ENCODE results near the gene STAC. TPM values are rescaled to one million over a fixed set of nuclear protein-coding genes. Genes with fewer than 3 reads are reported as not detected.

STAC gene
- total and polyA plus RNA-seq, 5 donors, result 0.27 to 0.31 TPM; not detected in 3

DNA sequence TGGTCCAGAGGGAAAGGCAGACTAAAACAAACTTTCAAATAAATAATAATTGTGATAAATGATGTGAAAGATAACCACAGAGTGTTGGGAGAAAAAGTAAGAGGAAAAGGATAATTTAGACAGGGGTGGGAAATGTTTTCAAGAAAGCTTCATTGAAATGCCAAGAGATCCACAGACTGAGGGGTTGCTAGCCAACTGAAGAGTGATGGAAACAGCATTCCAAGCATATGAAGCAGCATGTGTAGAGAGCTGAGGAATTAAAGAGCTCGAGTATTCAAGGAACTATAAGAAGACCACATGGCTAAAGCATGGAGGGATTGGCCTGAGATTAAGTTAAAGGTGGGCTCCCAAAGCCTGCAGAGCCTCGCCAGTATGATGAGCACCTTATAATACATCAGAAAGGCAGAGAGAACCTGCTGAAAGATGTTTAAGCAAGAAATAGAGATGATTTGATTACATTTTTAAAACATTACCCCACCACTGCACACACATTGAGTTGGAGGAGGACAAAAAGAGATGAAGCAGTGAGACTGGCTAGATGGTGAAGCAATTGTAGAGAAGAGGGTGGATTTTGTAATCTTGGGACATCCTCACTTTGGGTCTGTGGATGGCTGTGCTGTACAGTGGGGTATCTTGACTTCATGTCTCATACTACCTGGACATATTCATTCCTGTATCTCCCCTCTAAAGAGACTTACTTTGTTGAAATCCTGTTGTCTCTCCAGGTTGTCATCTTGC is 100.8 kb downstream of the STAC start:
- DNase-seq, result no peak
- intact Hi-C loops (cut with DNase I), result no loop called here
- H3K4me3 ChIP-seq (ENCODE audit: low read length), result no peak overlapping the region
- no peak overlapping the region for H3K27ac ChIP-seq (ENCODE audit: low read length)
- no peak for ATAC-seq
- no peaks in the 10 kb centered on the region for H3K27me3 ChIP-seq (ENCODE audit: control insufficient read depth, insufficient read depth)
- H3K4me1 ChIP-seq (ENCODE audit: control insufficient read depth, insufficient read depth, low read length), result no peaks in the 10 kb centered on the region
- H3K9me3 ChIP-seq (ENCODE audit: control insufficient read depth, low read length), result no peaks in the 10 kb centered on the region
- WGBS, result 66% methylated on average over 2 of the region's 2 CpGs

DNA sequence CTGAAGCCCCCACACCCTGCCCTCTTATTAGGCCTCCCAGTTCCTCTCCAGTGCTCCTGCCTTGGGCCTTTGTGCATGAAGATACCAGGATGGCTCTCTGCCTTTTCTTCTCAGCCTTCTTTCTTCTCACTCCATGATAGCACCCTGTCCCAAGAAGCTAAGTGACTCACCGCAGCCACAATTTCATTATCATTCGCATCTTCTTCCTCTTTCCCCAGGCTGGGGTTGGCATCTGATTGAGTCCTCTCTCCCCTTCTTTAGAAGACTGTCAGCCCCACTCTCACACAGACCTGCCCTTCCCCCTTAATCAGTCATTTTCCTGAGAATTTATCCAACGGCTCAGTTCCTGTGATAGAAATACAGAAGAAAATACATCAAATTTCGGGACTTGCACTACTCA is 102.0 kb downstream of the STAC start:
- DNase-seq (no peak), ATAC-seq (no peak)
- 87% methylated on average over 4 of the region's 4 CpGs for WGBS
- H3K27ac ChIP-seq (ENCODE audit: low read length), result no peak overlapping the region
- no peaks in the 10 kb centered on the region for H3K9me3 ChIP-seq (ENCODE audit: control insufficient read depth, low read length)
- H3K4me3 ChIP-seq (ENCODE audit: low read length), result no peak overlapping the region
- no peaks in the 10 kb centered on the region for H3K27me3 ChIP-seq (ENCODE audit: control insufficient read depth, insufficient read depth)
- intact Hi-C loops (cut with DNase I), result no loop called here
- H3K4me1 ChIP-seq (ENCODE audit: control insufficient read depth, insufficient read depth, low read length), result no peaks in the 10 kb centered on the region

DNA sequence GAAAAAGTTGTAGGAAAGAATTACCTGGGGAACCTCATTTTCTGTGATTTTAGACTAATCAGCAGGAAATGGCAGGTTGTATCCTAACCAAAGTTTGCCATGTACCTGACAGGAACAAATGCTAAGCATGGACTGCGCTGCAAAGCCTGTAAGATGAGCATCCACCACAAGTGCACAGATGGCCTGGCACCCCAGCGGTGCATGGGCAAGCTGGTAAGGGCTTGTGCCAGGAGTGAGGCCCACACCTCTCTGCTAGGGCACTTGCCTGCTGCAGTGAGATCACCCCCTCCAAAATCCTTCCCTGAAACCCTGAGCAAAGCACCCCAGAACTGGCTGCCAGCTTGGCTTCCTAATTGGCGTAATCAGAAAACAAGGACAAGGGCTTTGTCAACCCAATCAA is 102.6 kb downstream of the STAC start:
- Histone ChIP-seq H3K27me3 (ENCODE audit: control insufficient read depth, insufficient read depth) (no peaks in the 10 kb centered on the region), H3K9me3 (ENCODE audit: control insufficient read depth, low read length) (no peaks in the 10 kb centered on the region), H3K4me1 (ENCODE audit: control insufficient read depth, insufficient read depth, low read length) (no peaks in the 10 kb centered on the region), H3K4me3 (ENCODE audit: low read length) (no peak overlapping the region), H3K27ac (ENCODE audit: low read length) (no peak overlapping the region)
- DNase-seq (no peak), ATAC-seq (no peak)
- intact Hi-C loops (cut with DNase I), result no loop called here
- 97% methylated on average over 3 of the region's 3 CpGs for WGBS

DNA sequence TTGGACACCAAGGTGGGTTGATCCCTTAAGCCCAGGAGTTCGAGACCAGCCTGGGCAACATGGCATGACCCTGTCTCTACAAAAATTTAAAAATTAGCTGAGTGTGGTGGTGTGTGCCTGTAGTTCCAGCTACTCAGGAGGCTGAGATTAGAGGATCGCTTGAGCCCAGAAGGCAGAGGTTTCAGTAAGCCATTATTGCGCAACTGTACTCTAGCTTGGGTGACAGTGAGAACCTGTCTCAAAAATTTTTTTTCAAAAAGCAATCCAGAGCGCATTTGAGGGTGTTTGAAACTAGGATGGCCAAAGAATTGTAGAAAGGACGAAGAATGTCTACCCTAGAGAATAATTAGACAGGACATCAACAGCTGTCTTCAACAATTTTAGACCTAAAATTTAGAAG is 103.4 kb downstream of the STAC start:
- no peak for ATAC-seq
- Histone ChIP-seq H3K9me3 (ENCODE audit: control insufficient read depth, low read length) (no peaks in the 10 kb centered on the region), H3K27ac (ENCODE audit: low read length) (no peak overlapping the region), H3K4me3 (ENCODE audit: low read length) (no peak overlapping the region), H3K4me1 (ENCODE audit: control insufficient read depth, insufficient read depth, low read length) (no peaks in the 10 kb centered on the region), H3K27me3 (ENCODE audit: control insufficient read depth, insufficient read depth) (no peaks in the 10 kb centered on the region)
- intact Hi-C loops (cut with DNase I), result no loop called here
- no peak for DNase-seq
- 95% methylated on average over 5 of the region's 5 CpGs for WGBS

DNA sequence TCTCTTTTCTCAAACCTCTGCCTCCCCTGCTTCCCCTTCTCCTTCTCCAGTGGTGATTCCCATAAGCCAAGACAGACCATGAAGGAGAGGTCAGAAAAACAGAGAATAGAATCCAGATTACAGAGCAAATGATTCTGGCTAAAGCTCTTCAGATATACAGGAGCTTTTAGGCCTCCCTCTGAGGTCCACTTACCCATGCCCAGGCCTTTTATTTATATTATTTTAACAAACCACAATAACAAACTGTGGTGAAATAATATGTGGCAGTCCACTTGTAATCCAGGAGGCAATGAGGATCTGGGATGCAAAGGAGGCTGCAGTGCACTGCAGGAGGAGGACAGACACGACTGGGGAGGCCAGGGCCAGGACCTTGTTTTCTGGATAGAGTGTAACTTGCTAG is 104.1 kb downstream of the STAC start:
- DNase-seq, result no peak
- intact Hi-C loops (cut with DNase I), result no loop called here
- no peaks in the 10 kb centered on the region for H3K9me3 ChIP-seq (ENCODE audit: control insufficient read depth, low read length)
- ATAC-seq, result no peak
- 53% methylated on average over 1 of the region's 1 CpG for WGBS
- H3K4me3 ChIP-seq (ENCODE audit: low read length), result no peak overlapping the region
- no peak overlapping the region for H3K27ac ChIP-seq (ENCODE audit: low read length)
- no peaks in the 10 kb centered on the region for H3K27me3 ChIP-seq (ENCODE audit: control insufficient read depth, insufficient read depth)
- H3K4me1 ChIP-seq (ENCODE audit: control insufficient read depth, insufficient read depth, low read length), result no peaks in the 10 kb centered on the region

DNA sequence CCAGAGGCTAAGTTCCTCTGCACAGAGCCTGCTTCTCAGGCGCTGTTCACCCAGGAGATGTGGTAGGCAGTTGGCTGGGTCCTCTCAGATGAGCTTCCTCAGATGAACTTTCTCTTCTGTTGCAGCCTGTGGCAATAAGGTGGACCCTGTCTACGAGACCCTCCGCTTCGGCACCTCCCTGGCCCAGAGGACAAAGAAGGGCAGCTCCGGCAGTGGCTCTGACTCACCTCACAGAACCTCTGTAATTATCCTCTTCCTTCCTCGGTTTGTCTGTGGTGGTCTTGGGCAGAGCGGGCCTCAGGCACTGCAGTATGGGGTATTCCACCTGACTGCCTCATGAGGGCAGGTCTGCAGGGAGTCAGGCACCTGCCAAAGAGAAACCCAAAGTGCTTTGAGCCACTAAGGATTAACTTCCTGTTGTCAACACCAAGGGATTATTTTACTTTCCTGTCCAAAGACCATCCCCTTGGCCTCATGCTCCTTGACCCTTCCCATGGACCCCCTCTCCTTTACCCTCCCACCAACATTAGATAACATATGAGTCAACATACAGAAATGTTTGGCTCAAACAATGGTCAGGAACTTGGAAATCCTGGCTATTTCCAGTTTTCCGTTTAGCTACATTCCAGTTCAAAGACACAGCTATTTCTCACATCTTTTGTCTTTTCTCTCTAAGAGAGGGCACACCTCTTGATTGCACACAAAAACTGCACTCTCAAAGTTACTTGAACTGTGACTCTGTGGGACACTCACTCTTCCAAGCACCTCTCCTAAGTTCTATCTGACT is 105.9 kb downstream of the STAC start:
- Histone ChIP-seq H3K27me3 (ENCODE audit: control insufficient read depth, insufficient read depth) (no peaks in the 10 kb centered on the region), H3K4me3 (ENCODE audit: low read length) (no peak overlapping the region), H3K4me1 (ENCODE audit: control insufficient read depth, insufficient read depth, low read length) (no peaks in the 10 kb centered on the region), H3K27ac (ENCODE audit: low read length) (no peak overlapping the region), H3K9me3 (ENCODE audit: control insufficient read depth, low read length) (no peaks in the 10 kb centered on the region)
- 85% methylated on average over 8 of the region's 8 CpGs for WGBS
- intact Hi-C loops (cut with DNase I), result no loop called here
- DNase-seq, result no peak
- no peak for ATAC-seq

DNA sequence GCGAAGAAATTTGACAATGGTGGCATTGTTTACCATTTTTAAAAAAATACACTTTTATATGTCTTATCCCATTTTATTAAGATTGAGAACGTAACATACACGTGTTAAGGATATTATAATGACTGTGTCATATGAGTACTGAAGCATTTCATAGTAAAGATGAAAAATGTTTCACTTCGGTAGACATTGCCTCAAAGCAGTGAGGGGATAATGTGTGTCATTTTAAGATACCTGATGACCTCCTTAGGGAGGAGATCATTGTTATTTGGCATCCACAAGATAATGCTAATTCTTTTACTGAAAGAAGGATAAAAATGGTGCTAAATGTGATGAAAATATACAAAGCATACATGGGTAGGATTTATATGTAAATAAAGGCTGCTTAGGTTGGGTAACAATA is 107.3 kb downstream of the STAC start:
- no peak overlapping the region for H3K4me3 ChIP-seq (ENCODE audit: low read length)
- no peaks in the 10 kb centered on the region for H3K27me3 ChIP-seq (ENCODE audit: control insufficient read depth, insufficient read depth)
- no peak for DNase-seq
- no peaks in the 10 kb centered on the region for H3K4me1 ChIP-seq (ENCODE audit: control insufficient read depth, insufficient read depth, low read length)
- H3K9me3 ChIP-seq (ENCODE audit: control insufficient read depth, low read length), result no peaks in the 10 kb centered on the region
- no peak for ATAC-seq
- no peak overlapping the region for H3K27ac ChIP-seq (ENCODE audit: low read length)
- 91% methylated on average over 4 of the region's 4 CpGs for WGBS
- intact Hi-C loops (cut with DNase I), result no loop called here

DNA sequence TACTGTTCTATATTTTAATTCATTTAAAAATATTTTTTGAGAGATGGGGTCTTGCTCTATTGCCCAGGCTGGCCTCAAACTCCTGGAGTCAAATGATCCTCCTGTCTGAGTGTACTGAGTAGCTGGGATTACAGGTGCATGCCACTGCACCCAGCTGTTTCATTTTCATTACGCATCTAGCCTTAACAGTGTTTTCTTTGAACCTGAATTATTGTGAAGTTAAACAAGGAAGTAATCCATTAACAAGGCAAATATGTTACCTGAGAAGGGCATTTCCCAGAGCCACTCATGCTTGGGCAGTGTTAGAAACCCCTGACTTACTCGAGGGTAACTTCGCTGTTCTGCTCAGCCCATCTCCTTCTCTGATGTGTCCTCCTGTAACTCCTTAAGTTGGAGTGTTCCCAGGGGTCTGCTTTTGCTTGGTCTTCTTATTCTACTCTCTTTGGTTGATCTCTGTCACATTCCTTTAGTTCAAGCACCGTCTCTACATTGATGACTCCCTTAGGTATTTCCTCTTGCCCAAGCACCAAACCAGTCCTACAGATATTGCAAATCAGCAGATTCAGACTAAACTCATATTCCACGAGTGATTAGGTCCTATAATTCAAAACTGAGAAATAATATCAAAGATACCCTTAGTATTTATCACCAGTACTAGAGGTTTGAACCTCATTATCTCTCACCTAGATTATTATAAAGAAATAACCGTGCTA is 107.9 kb downstream of the STAC start:
- H3K9me3 ChIP-seq (ENCODE audit: control insufficient read depth, low read length), result no peaks in the 10 kb centered on the region
- no peaks in the 10 kb centered on the region for H3K27me3 ChIP-seq (ENCODE audit: control insufficient read depth, insufficient read depth)
- no peak overlapping the region for H3K4me3 ChIP-seq (ENCODE audit: low read length)
- no peaks in the 10 kb centered on the region for H3K4me1 ChIP-seq (ENCODE audit: control insufficient read depth, insufficient read depth, low read length)
- no peak overlapping the region for H3K27ac ChIP-seq (ENCODE audit: low read length)
- WGBS, result 86% methylated on average over 6 of the region's 6 CpGs
- ATAC-seq (no peak), DNase-seq (no peak)
- intact Hi-C loops (cut with DNase I), result no loop called here

DNA sequence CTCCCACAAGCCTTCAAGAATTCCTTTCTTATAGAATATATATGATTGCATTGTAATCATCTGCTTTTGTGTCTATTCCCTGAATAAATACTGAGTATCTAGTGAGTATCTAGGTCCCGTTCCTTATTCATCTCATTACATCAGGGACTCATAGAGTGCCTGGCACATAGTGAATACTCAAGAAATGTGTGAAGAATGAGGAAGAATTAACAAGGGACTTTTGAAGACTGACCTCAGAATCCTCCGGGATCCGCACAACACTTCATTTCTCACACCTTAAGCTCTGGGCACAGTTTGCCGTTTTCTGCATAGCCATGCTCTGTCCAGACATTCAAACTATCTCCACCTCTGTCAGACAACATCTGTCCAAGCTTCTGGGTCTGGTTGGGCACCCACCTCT is 108.8 kb downstream of the STAC start:
- Histone ChIP-seq H3K4me3 (ENCODE audit: low read length) (no peak overlapping the region), H3K4me1 (ENCODE audit: control insufficient read depth, insufficient read depth, low read length) (no peaks in the 10 kb centered on the region), H3K9me3 (ENCODE audit: control insufficient read depth, low read length) (no peaks in the 10 kb centered on the region), H3K27ac (ENCODE audit: low read length) (no peak overlapping the region), H3K27me3 (ENCODE audit: control insufficient read depth, insufficient read depth) (no peaks in the 10 kb centered on the region)
- 82% methylated on average over 4 of the region's 4 CpGs for WGBS
- no peak for DNase-seq
- intact Hi-C loops (cut with DNase I), result no loop called here
- no peak for ATAC-seq

DNA sequence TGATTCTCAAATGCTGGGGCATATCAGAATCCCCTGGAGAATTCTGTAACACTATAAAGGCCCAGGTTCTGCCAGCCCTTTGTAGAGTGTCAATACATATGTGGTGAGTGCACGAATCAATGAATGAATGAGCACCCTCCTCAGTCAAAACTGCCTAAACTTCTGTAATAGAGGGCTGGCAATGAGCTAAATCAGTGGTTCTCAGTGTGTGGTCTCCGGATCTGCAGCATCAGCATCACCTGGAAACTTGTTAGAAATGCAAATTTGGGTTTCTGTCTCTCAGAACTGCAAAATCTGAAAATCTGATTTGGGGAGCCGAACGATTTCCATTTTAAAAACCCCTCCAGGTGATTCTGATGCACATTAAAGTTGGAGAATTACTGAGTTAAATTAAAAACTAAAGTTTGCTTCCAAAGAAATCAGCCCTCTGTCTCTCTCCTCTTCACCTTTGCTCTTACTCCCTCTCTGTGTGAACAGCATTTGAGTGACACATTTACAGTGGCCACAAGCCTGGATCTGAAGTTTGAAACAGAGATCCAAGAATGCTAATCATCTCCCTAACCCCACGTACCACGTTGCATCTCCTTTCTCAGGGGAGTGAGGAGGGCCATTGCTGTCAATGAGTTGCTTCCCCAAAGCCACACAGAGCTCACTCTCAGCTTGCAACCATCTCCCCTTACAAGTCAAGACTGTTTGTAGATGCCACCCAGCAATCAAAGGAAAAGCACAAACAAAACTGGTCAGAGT is 109.5 kb downstream of the STAC start:
- no peak for ATAC-seq
- Histone ChIP-seq H3K27ac (ENCODE audit: low read length) (no peak overlapping the region), H3K27me3 (ENCODE audit: control insufficient read depth, insufficient read depth) (no peaks in the 10 kb centered on the region), H3K4me3 (ENCODE audit: low read length) (no peak overlapping the region), H3K9me3 (ENCODE audit: control insufficient read depth, low read length) (no peaks in the 10 kb centered on the region), H3K4me1 (ENCODE audit: control insufficient read depth, insufficient read depth, low read length) (no peaks in the 10 kb centered on the region)
- intact Hi-C loops (cut with DNase I), result no loop called here
- no peak for DNase-seq
- WGBS, result 71% methylated on average over 6 of the region's 6 CpGs

DNA sequence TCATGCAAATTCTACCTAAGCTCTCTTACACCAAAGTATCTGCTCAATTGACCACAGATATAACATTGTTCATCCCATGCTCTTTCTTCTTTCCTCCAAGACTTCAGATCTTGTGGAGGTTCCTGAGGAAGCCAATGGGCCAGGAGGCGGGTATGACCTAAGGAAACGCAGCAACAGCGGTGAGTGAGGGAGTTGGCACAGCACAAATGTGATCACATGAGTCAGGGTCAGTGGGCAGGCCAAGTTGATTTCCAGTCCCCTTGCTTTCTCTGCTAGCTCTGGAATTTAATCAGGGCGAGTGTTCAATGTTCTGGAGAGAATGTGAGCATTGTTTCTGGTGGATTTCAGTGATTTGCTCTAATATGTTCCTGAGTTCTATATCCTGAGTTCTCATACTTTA is 112.7 kb downstream of the STAC start:
- intact Hi-C loops (cut with DNase I), result no loop called here
- DNase-seq (no peak), ATAC-seq (no peak)
- H3K9me3 ChIP-seq (ENCODE audit: control insufficient read depth, low read length), result no peaks in the 10 kb centered on the region
- H3K4me3 ChIP-seq (ENCODE audit: low read length), result no peak overlapping the region
- H3K27ac ChIP-seq (ENCODE audit: low read length), result no peak overlapping the region
- 87% methylated on average over 4 of the region's 4 CpGs for WGBS
- no peaks in the 10 kb centered on the region for H3K4me1 ChIP-seq (ENCODE audit: control insufficient read depth, insufficient read depth, low read length)
- no peaks in the 10 kb centered on the region for H3K27me3 ChIP-seq (ENCODE audit: control insufficient read depth, insufficient read depth)
